NCI-H748 (cell line): Measurements from ENCODE around the gene PAWR.
"Not testable (repeated sequence)": the region's sequence is repeated elsewhere in the genome, so short reads cannot be mapped to it uniquely, and the experiment has no call there.

Experiments used
- DNase-seq: peaks from one replicate; lab custom pipeline; 2025; ENCODE audit not compliant: unreplicated experiment; lab: John Stamatoyannopoulos, UW

The PAWR gene

DNA sequence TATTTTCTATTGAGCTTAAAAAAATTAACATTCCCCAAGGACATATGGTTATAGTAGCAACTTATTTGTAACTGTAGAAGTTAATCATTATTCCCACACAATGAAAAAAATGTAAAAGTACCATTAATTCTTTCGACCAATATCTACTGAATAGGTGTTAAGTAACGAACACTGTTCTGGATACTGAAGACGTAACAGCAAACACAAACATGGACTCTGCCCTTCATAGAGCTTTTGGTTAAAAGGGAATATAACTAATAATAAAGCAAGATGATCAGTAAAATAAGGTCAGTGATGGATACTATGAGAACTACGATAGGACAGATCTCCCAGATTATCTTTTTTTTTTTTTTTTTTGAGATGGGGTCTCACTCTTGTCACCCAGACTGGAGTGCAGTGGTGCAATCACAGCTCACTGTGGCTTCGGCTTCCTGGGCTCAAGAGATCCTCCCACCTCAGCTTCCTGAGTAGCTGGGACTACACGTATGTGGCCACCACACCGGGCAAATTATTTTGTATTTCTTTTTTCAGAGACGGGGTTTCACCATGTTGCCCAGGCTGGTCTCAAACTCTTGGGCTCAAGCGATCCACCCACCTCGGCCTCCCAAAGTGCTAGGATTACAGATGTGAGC lies 93.9 kb downstream of the PAWR start:
- DNase-seq, result no peak

DNA sequence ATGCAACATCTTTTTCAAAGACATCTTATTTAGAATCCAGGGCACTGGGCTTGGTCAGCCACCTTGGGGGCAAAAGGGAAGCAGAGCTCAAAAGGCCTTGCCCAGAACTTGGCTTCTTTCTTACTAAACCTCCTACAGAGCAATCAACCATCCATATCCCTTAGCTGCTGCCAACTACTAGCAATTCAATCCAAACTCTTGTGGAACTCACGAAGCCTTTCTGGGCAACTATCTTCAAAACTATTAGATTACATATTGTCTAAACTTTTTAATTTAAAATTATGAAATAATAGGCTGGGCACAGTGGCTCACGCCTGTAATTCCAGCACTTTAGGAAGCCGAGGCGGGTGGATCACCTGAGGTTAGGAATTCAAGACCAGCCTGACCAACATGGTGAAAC lies 95.5 kb downstream of the PAWR start:
- no peak for DNase-seq

DNA sequence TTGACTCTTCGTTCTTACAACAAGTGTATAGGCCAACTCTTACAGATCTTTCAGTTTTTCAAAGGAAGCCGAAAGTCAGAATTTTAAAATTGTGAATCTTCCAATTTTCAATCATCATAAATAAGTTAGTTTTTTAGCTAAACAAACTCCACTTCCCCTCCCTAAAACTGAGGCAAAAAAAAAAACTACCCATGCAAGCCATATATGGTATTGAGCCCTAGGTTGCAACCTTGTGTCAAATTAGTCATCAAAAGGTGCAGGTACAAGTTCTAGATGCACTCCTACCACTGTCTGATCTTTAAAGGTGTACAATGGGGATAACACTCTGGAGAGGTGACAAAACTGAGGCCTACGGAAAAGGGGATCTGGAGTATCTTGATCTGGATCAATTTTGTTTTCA lies 97.9 kb downstream of the PAWR start:
- no peak for DNase-seq

DNA sequence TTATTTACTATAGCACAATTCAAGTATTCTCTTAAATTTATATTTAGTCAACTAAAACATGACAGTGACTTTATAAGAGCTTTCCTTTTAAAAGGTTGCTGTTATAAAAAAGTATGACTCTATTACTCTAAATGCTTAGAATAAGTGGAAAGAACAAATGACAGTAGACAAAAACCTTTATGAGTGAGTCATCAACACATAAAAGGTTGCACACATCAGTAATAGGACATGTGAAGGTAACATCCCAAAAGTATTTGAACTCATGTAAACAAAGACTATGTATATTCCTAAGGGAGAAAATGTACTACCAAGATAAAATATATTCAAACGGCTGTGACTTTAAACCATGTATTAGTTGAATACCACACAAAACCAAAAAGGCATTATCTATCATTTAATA lies 98.8 kb downstream of the PAWR start:
- no peak for DNase-seq

DNA sequence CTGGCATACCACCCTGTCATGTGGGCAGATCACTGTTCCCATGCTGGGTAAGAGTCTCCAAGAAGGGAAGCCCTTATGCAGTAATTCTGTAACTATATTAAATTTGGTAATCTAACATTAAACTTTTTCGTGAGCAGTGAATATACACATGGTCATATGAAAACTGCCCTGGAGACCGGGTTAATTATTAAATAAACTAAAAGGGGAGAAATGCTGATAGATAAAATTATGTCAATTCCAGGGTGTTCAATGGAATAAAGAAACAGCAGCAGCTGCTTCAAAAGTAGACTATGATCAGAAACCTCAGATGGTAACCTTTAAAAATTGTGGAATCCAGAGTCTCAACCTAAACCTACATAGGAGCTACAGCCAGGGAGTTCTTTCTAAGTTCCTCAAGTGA lies 100.0 kb downstream of the PAWR start:
- no peak for DNase-seq

DNA sequence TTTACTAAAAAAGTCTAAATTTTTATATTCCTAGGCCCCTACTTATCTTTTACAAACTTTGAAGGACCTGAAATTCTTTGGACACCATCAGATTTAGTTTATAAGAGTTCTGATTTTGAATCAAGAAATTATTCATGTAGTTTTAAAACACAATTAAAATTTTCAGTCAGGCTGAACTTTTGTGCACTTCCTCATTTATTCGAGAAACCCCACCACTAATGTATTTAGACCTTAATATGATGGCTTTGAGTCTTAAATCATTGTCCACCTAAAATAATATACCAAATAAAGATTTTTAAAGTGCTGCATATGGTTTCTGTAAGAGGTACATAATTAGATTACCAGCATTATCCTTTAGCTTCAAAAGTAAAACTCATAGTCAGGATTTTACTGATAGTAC lies 103.4 kb downstream of the PAWR start:
- no peak for DNase-seq

DNA sequence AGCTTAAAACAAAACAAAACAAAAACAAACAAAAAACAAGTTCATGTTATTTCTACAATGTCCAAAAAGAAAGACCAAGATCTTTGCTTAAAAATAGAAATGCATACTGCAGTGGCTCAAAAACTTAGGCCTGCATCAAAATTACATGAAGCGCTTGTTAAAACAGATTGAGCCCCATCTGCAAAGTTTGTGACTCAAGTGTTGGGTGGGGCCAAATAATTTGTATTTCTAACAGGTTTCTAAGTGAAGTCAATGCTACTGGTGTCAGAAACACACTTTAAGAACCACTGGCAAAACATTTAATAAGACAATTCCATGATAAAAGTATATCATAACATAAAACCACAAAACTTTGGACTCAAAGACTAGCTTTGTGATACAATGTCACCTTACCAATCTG lies 105.6 kb downstream of the PAWR start:
- DNase-seq, result no peak

DNA sequence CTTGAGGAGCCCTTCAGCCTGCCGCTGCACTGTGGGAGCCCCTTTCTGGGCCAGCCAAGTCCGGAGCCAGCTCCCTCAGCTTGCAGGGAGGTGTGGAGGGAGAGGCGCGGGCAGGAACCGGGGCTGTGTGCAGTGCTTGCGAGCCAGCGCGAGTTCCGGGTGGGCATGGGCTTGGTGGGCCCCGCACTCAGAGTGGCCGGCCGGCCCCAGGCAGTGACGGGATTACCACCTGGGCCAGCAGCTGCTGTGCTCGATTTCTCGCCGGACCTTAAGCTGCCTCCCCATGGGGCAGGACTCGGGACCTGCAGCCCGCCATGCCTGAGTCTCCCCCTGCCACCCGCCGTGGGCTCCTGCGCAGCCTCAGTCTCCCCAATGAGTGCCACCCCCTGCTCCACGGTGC lies 116.9 kb downstream of the PAWR start:
- DNase-seq, result no peak

DNA sequence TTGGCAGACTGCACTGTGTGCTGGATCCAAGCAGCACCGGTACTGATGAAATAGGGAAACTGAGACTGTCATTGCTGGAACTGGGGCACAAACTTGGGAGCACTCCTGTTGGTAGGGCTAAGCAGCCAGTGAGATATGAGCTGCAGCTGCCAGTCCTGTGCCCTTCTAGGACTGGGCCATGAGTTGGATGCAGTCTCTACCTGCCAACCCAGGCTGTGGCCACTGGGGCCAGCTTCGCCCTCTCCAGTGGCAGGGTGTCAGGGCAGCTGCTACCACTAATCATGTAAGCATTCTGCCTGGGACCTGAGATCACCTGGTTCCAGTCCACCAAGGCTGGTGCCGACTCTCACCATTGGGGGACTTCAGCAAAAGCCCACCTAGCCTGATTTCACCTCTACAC lies 121.1 kb downstream of the PAWR start:
- DNase-seq, result no peak

DNA sequence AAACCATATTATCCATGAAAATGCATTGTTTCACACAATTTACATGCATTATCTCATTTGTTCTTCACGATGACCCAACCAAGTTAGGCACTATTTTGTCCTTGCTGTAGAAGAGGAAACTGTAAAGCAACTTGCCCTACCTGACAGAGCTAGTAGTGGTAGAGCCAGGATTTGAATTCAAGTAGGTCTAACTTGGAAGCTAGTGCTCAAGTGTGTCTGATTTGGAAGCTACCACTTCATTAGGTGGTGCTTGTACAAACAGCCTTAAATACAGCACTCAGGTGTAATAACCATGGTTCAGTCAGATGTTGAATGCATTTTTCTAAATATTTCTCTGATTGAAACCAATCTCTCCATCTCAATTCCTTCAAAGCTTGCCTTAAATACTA lies 123.6 kb downstream of the PAWR start:
- DNase-seq, result no peak

DNA sequence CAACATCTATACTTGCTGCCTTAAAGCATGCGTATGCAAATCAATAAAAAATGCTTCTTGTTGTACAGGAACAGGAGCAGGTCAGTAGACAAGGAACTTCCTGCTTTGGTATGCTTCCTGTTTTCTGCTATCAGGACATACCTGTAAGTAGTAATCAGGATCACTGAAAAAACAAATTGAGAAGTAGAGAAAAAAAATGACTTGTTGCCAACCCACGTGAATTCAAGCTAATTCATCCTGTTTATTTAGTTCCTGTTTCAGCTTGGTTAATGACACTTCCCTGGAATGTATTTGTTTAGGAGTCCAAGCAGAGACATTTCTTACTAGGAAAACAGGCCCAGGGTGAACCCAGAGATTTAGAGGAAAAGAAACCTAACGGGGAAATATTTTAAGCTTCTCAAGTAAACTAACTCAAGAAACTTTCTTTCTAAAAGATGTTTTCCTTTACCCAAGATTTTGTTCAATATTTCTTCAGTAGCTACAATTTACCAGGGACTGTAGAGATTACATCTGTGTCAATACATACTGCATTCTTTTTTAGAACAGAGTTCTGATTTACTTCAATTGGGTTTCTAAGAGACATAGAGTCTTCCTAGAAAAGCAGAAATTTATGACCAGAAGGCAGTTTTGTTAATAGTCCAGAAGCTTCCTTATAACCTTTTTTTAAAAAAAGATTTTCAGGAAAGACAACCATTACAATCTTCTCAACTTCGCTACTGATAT lies 124.2 kb downstream of the PAWR start:
- no peak for DNase-seq

DNA sequence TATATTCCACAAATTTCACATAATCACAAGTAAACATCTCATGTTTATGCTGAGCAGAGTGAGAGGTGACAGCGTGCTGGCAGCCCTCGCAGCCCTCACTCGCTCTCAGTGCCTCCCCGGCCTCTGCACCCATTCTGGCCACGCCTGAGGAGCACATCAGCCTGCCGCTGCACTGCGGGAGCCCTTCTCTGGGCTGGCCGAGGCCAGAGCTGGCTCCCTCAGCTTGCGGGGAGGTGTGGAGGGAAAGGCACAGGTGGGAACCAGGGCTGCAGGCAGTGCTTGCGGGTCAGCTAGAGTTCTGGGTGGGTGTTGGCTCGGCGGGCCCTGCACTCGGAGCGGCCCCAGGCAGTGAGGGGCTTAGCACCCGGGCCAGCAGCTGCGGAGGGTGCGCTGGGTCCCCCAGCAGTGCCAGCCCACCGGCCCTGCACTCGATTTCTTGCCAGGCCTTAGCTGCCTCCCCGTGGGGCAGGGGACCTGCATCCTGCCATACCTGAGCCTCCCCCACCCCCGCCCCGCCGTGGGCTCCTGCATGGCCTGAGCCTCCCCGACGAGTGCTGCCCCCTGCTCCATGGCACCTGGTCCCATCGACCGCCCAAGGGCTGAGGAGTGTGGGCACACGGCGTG lies 125.9 kb downstream of the PAWR start:
- not testable (repeated sequence) for DNase-seq

DNA sequence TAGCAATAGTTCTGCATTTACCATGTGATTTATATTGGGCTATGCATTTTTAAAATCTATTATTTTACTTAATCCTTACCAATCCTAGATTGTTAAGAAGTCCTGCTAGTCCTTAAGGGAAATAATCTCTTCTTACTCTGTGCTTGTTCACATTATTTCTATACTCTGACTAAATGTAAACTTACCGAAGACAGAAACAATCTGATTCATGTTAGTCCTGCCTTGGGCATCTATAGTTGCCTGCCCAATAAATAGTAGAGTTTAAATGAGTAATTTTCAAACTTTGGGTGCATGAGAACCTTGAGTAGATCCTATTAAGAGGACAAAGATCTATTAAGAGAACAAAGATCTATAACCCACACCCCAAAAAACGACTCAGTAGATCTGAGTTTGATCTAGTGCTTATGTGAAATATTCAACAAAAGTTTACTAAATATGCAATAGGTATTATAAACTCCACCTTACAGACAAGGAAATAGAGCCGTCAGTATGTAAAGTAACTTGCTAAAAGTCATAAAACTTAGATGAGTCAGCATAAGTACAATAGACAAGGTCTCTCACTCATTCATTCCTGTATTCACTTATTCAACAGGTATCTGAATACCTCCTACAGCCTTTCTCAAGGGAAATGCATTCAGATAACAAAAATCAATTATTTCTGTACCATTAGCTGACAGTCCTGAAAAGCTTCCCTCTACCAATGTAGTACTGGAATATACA lies 127.6 kb downstream of the PAWR start:
- no peak for DNase-seq

DNA sequence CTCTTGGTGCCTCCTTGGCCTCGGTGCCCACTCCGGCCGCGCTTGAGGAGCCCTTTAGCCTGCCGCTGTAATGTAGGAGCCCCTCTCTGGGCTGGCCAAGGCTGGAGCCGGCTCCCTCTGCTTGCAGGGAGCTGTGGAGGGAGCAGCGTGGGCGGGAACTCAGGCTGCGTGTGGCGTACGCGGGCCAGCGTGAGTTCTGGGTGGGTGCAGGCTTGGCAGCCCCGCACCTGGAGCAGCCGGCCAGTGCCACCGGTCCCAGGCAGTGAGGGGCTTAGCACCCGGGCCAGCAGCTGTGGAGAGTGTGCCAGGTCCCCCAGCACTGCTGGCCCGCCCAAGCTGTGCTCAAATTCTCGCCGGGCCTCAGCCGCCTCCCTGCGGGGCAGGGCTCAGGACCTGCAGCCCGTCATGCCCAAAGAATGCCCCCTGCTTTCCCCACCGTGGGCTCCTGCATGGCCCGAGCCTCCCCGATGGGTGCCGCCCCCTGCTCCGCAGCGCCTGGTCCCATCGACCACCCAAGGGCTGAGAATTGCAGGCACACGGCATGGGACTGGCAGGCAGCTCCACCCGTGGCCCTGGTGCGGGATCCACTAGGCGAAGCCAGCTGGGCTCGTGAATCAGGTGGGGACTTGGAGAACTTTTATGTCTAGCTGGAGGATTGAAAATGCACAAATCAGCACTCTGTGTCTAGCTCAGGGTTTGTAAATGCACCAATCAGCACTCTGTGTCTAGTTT lies 129.2 kb downstream of the PAWR start:
- DNase-seq, result no peak

DNA sequence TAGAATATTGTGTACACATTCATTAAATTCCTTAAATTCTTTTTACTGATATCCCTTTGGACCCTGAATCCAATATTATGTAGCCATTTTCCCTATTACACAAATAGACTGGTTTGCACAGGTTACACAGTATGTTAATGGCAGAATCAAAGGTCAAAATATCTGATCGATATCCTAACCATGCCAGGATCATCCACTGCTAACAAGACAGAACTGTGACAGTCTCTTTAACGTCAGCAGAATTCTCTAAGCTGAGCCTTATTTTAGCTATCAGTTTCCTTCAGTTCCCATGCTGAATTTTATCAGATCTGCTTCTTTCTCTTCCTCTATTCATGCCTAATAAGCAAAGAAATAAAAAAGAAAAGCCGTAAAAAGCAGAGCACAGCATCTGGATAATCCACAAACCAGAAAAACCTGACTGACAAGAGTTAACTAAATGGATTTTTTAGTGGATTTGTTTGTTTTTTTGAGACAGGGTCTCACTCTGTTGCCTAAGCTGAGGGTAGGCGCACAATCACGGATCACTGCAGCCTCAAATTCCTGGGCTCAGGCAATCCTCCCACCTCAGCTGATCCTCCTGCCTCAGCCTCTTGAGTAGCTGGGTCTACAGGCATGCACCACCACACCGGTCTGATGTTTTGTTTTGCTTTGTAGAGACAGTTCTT lies 130.4 kb downstream of the PAWR start:
- DNase-seq, result peak; percentile 61

DNA sequence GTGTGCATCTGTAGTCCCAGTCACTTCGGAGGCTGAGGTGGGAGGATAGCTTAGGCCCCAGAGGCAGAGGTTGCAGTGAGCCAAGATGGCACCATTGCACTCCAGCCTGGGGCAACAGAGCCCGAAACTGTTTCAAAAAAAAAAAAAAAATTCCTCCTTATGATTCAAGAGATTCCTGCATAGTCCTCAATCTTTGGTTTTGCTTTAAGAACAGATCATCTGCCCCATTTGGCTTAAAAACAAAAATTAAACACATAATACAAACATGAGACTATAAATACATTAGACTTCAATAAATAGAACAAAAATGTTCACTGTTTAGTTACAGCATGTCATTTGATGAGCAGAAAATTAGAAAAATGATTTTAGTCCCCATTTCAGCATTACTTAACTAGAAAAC lies 131.2 kb downstream of the PAWR start:
- no peak for DNase-seq

DNA sequence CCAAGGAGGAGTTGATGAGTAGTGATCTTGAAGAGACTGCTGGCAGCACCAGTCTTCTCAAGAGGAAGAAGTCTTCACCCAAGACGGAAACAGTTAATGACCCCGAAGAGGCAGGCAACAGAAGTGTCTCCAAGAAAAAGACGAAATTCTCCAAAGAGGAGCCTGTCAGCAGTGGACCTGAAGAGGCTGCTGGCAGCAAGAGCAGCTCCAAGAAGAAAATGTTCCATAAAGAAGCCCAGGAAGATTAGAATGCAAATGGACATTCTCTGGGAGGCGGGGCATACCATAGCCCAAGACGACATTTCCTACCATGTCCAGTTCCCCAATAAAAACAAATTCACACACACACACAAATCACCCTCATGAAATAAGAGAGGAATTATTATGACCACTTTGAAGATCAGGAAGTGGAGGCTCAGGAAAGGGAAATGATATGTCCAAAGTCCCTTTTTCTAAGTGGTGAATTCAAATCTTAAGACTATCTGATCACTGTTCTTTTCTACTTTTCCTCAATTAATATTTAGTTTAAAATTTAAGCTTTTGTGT lies 131.8 kb downstream of the PAWR start:
- DNase-seq, result no peak

DNA sequence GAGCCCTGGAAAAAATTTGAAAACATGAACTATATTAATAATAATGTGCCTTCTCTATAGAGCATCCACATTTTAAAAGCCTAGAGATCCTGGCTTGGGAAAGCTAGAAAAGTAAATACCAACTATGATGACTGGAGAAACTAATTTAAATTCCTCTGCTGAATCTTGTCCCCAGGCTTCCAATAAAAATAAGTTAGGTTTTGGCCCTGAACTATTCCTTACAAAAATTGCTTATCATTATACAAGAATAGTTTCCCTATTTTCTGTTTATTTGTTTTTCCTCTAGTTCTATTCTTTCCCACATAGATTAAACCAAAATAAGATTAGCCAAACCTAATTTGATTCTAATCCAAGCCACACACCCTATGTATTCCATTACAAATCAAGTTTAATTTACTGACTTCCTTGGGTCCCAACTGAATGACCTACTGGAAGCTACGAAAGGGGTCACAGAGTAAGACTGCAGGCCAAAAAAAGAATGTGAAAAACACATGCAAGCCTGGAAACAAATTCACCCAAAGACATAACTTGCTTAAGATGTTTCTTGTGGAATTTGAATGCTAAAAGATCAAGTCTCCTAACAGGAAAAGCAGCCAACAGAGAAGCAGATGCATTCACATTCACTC lies 133.0 kb downstream of the PAWR start:
- DNase-seq, result no peak

DNA sequence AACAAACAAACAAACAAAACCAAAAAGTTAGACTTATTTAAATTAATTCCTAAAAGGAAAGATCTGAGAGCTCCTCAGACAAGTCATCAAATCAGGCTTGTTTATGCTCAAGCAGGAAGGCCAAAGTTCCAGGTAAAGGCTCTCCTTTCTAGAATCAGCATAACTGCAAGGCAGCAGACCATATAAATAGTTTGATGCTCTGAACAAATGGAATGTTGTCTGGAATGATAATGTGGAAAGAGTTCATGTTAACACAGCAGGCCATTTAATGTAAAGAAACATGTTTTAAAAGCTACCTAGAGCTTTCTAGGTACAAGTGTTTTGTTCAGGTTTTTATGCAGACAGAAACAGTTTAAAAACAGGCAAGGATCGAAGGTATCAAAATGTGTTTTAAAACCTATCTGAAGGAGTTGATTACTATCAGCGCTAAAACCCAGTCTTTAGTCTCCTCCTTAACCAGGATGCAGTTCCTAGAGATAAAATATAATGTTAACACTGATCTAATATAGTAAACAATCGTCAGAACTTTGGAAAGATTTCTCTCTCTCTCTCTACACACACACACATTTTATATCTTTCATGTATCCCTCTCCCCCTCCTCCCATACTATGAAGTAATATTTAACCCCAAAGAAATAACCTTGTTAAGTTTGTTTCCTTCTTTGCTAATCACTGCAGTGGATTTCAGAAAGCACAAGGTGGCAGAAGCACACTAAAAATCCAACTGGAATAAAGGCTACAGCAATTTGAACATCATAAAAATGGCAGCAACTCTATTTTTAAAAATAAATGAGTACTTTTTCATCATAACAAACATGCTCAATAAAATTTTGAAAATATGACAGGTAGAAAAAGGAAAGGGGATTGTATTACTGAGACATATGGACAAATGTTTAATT lies 135.5 kb downstream of the PAWR start:
- peak; percentile 37 for DNase-seq
